Hepatocyte (in vitro differentiated cells): ENCODE measurements around the gene RFTN2.

Experiments
- EZH2 ChIP-seq: fragments of 200-600 bp; sonication (generic); IDR thresholded peaks from 2 replicates; pipeline ENCODE4 v1.6.1; 2016; ENCODE audit warnings: antibody characterized with exemption, mild to moderate bottlenecking, borderline replicate concordance
- EZH2phosphoT487 ChIP-seq: fragments of 200-600 bp; sonication (generic); IDR thresholded peaks from one replicate; pipeline ENCODE4 v1.6.1; 2018; ENCODE audit warnings: antibody characterized with exemption, mild to moderate bottlenecking, low read depth, moderate library complexity; ENCODE audit not compliant: unreplicated experiment, severe bottlenecking
- TF ChIP-seq, protein P1 (sequence below): fragments of 200-600 bp; sonication (generic); IDR thresholded peaks from 2 replicates; pipeline ENCODE4 v1.5.1; 2016; ENCODE audit warnings: antibody characterized with exemption, mild to moderate bottlenecking; ENCODE audit not compliant: poor library complexity

DNA sequence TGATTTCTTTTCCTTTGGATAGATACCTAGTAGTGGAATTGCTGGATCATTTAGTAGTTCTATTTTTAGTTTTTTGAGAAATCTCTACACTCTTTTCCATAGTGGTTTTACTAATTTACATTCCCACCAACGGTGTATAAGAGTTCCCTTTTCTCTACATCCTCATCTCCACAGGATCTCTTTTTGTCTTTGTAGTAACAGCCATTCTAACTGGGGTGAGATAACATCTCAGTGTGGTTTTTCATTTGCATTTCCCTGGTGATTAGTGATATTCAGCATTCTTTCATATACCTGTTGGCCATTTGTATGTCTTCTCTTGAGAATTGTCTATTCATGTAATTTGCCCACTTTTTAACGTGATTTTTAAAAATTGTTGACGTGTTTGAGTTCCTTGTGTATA, 13.8 kb downstream of the RFTN2 start:
- TF ChIP-seq, protein P1, sequence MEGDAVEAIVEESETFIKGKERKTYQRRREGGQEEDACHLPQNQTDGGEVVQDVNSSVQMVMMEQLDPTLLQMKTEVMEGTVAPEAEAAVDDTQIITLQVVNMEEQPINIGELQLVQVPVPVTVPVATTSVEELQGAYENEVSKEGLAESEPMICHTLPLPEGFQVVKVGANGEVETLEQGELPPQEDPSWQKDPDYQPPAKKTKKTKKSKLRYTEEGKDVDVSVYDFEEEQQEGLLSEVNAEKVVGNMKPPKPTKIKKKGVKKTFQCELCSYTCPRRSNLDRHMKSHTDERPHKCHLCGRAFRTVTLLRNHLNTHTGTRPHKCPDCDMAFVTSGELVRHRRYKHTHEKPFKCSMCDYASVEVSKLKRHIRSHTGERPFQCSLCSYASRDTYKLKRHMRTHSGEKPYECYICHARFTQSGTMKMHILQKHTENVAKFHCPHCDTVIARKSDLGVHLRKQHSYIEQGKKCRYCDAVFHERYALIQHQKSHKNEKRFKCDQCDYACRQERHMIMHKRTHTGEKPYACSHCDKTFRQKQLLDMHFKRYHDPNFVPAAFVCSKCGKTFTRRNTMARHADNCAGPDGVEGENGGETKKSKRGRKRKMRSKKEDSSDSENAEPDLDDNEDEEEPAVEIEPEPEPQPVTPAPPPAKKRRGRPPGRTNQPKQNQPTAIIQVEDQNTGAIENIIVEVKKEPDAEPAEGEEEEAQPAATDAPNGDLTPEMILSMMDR, result no peak
- TF ChIP-seq EZH2, result no peak
- no peak for TF ChIP-seq EZH2phosphoT487
